ENCODE measurements around the gene REPIN1.

GRCh38 chr7:150358433-150358832 is 10.2 kb upstream of the REPIN1 start:
- TF ChIP-seq, protein P1, sequence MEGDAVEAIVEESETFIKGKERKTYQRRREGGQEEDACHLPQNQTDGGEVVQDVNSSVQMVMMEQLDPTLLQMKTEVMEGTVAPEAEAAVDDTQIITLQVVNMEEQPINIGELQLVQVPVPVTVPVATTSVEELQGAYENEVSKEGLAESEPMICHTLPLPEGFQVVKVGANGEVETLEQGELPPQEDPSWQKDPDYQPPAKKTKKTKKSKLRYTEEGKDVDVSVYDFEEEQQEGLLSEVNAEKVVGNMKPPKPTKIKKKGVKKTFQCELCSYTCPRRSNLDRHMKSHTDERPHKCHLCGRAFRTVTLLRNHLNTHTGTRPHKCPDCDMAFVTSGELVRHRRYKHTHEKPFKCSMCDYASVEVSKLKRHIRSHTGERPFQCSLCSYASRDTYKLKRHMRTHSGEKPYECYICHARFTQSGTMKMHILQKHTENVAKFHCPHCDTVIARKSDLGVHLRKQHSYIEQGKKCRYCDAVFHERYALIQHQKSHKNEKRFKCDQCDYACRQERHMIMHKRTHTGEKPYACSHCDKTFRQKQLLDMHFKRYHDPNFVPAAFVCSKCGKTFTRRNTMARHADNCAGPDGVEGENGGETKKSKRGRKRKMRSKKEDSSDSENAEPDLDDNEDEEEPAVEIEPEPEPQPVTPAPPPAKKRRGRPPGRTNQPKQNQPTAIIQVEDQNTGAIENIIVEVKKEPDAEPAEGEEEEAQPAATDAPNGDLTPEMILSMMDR (IDR thresholded peaks at IDR 0.05): no peak
- TF ChIP-seq POLR2AphosphoS5 (IDR thresholded peaks at IDR 0.05) (no peak), EP300 (IDR thresholded peaks at IDR 0.05) (no peak), POLR2A (IDR thresholded peaks at IDR 0.05; ENCODE audit: low read depth) (no peak)
